H9 (cell line): Measurements from ENCODE around the gene NDUFA5. TPM values are rescaled to one million over a fixed set of nuclear protein-coding genes. Genes with fewer than 3 reads are reported as not detected.
A peak's percentile ranks its signal among the peaks of the same experiment; 100 is the strongest.

Experiments
- DNase-seq: peaks from one replicate; pipeline ENCODE4 v3.0.0-alpha.2; 2017
- H2AFZ ChIP-seq: one replicate; pipeline ENCODE4 v1.6.1; 2013; ENCODE audit warnings: mild to moderate bottlenecking, low read length, control low read depth, moderate library complexity
- H2AK5ac ChIP-seq: 2 replicates; pipeline ENCODE4 v1.6.1; 2013; ENCODE audit warnings: low read length, control low read depth, mixed read lengths; ENCODE audit not compliant: insufficient read length
- H2BK120ac ChIP-seq: one replicate; pipeline ENCODE4 v1.6.1; 2013; ENCODE audit warnings: low read depth, mild to moderate bottlenecking, low read length, control low read depth, inconsistent platforms; ENCODE audit not compliant: poor library complexity, severe bottlenecking
- H2BK12ac ChIP-seq: 2 replicates; pipeline ENCODE4 v1.6.1; 2013; ENCODE audit warnings: low read length, control low read depth, mixed read lengths, low read depth; ENCODE audit not compliant: insufficient read length
- H2BK15ac ChIP-seq: 2 replicates; pipeline ENCODE4 v1.6.1; 2013; ENCODE audit warnings: low read depth, low read length, control low read depth
- H2BK20ac ChIP-seq: one replicate; pipeline ENCODE4 v1.6.1; 2013; ENCODE audit warnings: low read depth, mild to moderate bottlenecking, low read length, control low read depth, inconsistent platforms; ENCODE audit not compliant: poor library complexity, severe bottlenecking
- H2BK5ac ChIP-seq: 2 replicates; pipeline ENCODE4 v1.6.1; 2013; ENCODE audit warnings: low read length, control low read depth, mixed read lengths; ENCODE audit not compliant: insufficient read length
- H3K14ac ChIP-seq: 2 replicates; pipeline ENCODE4 v1.6.1; 2013; ENCODE audit warnings: low read length, control low read depth; ENCODE audit not compliant: insufficient read depth
- H3K18ac ChIP-seq: 2 replicates; pipeline ENCODE4 v1.6.1; 2013; ENCODE audit warnings: low read depth, mild to moderate bottlenecking, mixed read lengths, low read length, control low read depth; ENCODE audit not compliant: insufficient read length
- H3K23ac ChIP-seq: 2 replicates; pipeline ENCODE4 v1.6.1; 2013; ENCODE audit warnings: low read length, control low read depth, mixed read lengths, low read depth; ENCODE audit not compliant: insufficient read length
- H3K23me2 ChIP-seq: 2 replicates; pipeline ENCODE4 v1.6.1; 2013; ENCODE audit warnings: low read depth, mild to moderate bottlenecking, mixed read lengths, low read length, control low read depth; ENCODE audit not compliant: insufficient read length, poor library complexity, severe bottlenecking
- H3K27ac ChIP-seq: 2 replicates; pipeline ENCODE4 v1.5.1; 2013; ENCODE audit warnings: low read length, control low read depth, mixed read lengths, low read depth; ENCODE audit not compliant: insufficient read length
- H3K27me3 ChIP-seq: 2 replicates; pipeline ENCODE4 v1.6.1; 2013; ENCODE audit warnings: low read length, control low read depth, inconsistent platforms; ENCODE audit not compliant: insufficient read depth
- H3K4ac ChIP-seq: 2 replicates; pipeline ENCODE4 v1.6.1; 2013; ENCODE audit warnings: low read depth, mild to moderate bottlenecking, control low read depth, inconsistent platforms, low read length, moderate library complexity
- H3K4me1 ChIP-seq: 2 replicates; pipeline ENCODE4 v1.6.1; 2013; ENCODE audit warnings: low read length, control low read depth, inconsistent platforms; ENCODE audit not compliant: insufficient read depth
- H3K4me2 ChIP-seq: 2 replicates; pipeline ENCODE4 v1.6.1; 2013; ENCODE audit warnings: low read length, control low read depth, mixed read lengths; ENCODE audit not compliant: insufficient read length, insufficient read depth
- H3K56ac ChIP-seq: 2 replicates; pipeline ENCODE4 v1.6.1; 2013; ENCODE audit warnings: low read depth, mild to moderate bottlenecking, mixed read lengths, low read length, control low read depth; ENCODE audit not compliant: insufficient read length
- H3K79me1 ChIP-seq: 2 replicates; pipeline ENCODE4 v1.6.1; 2013; ENCODE audit warnings: low read depth, mild to moderate bottlenecking, moderate library complexity, low read length, control low read depth, inconsistent platforms; ENCODE audit not compliant: insufficient read depth, poor library complexity, severe bottlenecking
- H3K79me2 ChIP-seq: 2 replicates; pipeline ENCODE4 v1.6.1; 2013; ENCODE audit warnings: low read length, control low read depth, inconsistent platforms; ENCODE audit not compliant: insufficient read depth
- H3K9ac ChIP-seq: 2 replicates; pipeline ENCODE4 v1.6.1; 2013; ENCODE audit warnings: low read length, control low read depth, mixed read lengths; ENCODE audit not compliant: insufficient read length; ENCODE audit errors: extremely low read depth
- H3K9me3 ChIP-seq: one replicate; pipeline ENCODE4 v1.6.1; 2013; ENCODE audit warnings: low read depth, low read length, inconsistent platforms; ENCODE audit not compliant: control insufficient read depth
- H3T11ph ChIP-seq: one replicate; pipeline ENCODE4 v1.6.1; 2013; ENCODE audit warnings: mild to moderate bottlenecking, low read length, control low read depth, inconsistent platforms
- H4K20me1 ChIP-seq: one replicate; pipeline ENCODE4 v1.6.1; 2013; ENCODE audit not compliant: control insufficient read depth, insufficient read length, insufficient read depth
- H4K5ac ChIP-seq: 2 replicates; pipeline ENCODE4 v1.6.1; 2013; ENCODE audit warnings: low read depth, mild to moderate bottlenecking, mixed read lengths, low read length, control low read depth; ENCODE audit not compliant: insufficient read length
- H4K8ac ChIP-seq: replicated peaks from 2 replicates; pipeline ENCODE4 v1.6.1; 2013; ENCODE audit warnings: low read length, control low read depth, mixed read lengths, low read depth; ENCODE audit not compliant: insufficient read length
- H4K91ac ChIP-seq: 2 replicates; pipeline ENCODE4 v1.6.1; 2013; ENCODE audit warnings: low read depth, mild to moderate bottlenecking, moderate library complexity, mixed read lengths, low read length, control low read depth; ENCODE audit not compliant: insufficient read length
- H3K27ac Mint-ChIP-seq, 3 experiments: 2 replicates in 2 of 3; 3 replicates in 1 of 3; pipeline ENCODE4 v1.8.0; 2020 to 2021; ENCODE audit warnings: mixed read lengths in 3 of 3, mild to moderate bottlenecking in 1 of 3, moderate library complexity in 1 of 3
- H3K27me3 Mint-ChIP-seq: 2 replicates; pipeline ENCODE4 v1.8.0; 2021; ENCODE audit warnings: low read depth, mild to moderate bottlenecking, moderate library complexity, mixed read lengths
- H3K36me3 Mint-ChIP-seq, 3 experiments: 2 replicates in 2 of 3; 3 replicates in 1 of 3; pipeline ENCODE4 v1.8.0; 2020 to 2021; ENCODE audit warnings: low read depth in 3 of 3, mixed read lengths in 3 of 3; ENCODE audit not compliant: insufficient read depth in 1 of 3
- H3K4me1 Mint-ChIP-seq, 2 experiments: 2 replicates each; pipeline ENCODE4 v1.8.0; 2020; ENCODE audit warnings: mixed read lengths in 2 of 2
- H3K4me3 Mint-ChIP-seq, 2 experiments: 2 replicates in 1 of 2; 3 replicates in 1 of 2; pipeline ENCODE4 v1.8.0; 2020 to 2021; ENCODE audit warnings: mild to moderate bottlenecking in 2 of 2, mixed read lengths in 2 of 2, moderate library complexity in 1 of 2
- H3K9me3 Mint-ChIP-seq, 2 experiments: 2 replicates in 1 of 2; 3 replicates in 1 of 2; pipeline ENCODE4 v1.8.0; 2020; ENCODE audit warnings: mild to moderate bottlenecking in 2 of 2, mixed read lengths in 2 of 2, moderate library complexity in 1 of 2
- WGBS: extraction: QIAGEN DNeasy Blood & Tissue Kit; methylation state at CpG from one replicate; pipeline ENCODE4 v1.1.7; 2013; ENCODE audit warnings: missing lambda C conversion rate, low lambda C conversion rate, mixed read lengths; ENCODE audit not compliant: insufficient read length; ENCODE audit errors: extremely low coverage; 5-methylcytosine and 5-hydroxymethylcytosine counted together
- total RNA-seq: library from RNA; stranded (reverse); gene quantifications from 2 replicates; pipeline ENCODE4 v1.2.1, GENCODE V29; 2021
- TF ChIP-seq, protein P1 (sequence below): fragments of 200-600 bp; sonication (generic); conservative IDR thresholded peaks from 3 replicates; pipeline ENCODE4 v1.8.0; 2021; ENCODE audit warnings: antibody characterized with exemption, mild to moderate bottlenecking

The NDUFA5 gene
- total RNA-seq, 1 experiment from 2014 or later: 76.5 TPM

DNA sequence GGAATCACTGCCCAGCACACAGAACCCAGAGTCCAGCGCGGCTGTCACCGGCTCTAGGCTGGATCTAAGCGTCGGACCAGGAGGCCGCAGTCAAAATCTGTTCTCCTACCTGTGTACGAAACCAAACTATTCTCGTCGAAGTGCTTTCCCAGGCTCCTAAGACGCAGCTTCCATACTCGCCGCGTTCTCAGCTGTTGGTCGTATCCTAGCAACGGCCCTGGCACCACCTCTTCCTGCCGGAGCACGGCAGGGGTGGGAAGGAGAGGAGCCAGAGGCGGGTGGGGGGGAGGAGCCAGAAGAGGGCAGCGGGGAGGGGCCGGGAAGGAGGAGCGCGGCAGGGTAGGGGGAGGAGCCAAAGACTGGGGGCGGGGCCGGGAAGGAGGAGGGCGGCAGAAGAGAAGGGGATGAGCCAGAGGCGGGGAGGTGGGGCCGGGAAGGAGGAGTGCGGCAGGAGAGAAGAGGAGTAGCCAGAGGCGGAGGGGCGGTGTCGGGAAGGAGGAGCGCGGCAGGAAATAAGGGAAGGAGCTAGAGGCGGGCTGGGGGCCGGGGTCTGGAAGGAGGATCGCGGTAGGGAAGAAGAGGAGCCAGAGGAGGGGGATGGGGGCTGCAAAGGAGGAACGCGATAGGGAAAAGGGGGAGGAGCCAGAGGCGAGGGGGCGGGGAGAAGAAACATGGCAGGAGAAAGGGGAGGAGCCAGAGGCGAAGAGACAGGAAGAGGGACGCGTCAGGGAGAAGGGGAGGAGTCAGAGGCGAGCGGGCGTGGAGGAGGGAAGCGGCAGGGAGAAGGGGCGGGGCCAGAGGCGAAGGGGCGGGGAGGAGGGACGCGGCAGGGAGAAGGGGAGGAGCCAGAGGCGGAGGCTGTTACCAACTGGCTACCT is 23.0 kb downstream of the NDUFA5 start, which contains the start of gene IQUB:
TSS of gene IQUB (minus strand) at position 213 of the 878 bp plus-strand sequence. CDS start 22,255 bp downstream, outside the sequence.
- peak within 1 kb of the TSS; percentile 94 to 97 (median 97) for H3K27ac Mint-ChIP-seq
- Histone ChIP-seq H2BK5ac (no peak within 1 kb of the TSS), H2BK12ac (no peak within 1 kb of the TSS), H3K18ac (peak within 1 kb of the TSS; percentile 93), H2BK15ac (no peak within 1 kb of the TSS), H3K4me2 (peak within 1 kb of the TSS; percentile 91), H3K27me3 (no peaks in the 10 kb centered on the region), H3K9ac (peak within 1 kb of the TSS; percentile 20), H4K8ac (no peak within 1 kb of the TSS), H3K23me2 (peaks cover 5% of the 10 kb centered on the region), H3K4ac (no peak within 1 kb of the TSS), H4K20me1 (no peaks in the 10 kb centered on the region), H3T11ph (no peak within 1 kb of the TSS), H3K79me2 (no peaks in the 10 kb centered on the region), H2BK20ac (no peak within 1 kb of the TSS), H3K14ac (peak within 1 kb of the TSS; percentile 85; the same call in 1 of the 2 replicates), H3K79me1 (no peaks in the 10 kb centered on the region), H2AK5ac (no peak within 1 kb of the TSS), H4K5ac (no peak within 1 kb of the TSS), H3K4me1 (no peaks in the 10 kb centered on the region), H2BK120ac (no peak within 1 kb of the TSS), H3K27ac (no peak within 1 kb of the TSS), H3K9me3 (no peaks in the 10 kb centered on the region), H4K91ac (no peak within 1 kb of the TSS), H3K23ac (no peak within 1 kb of the TSS), H2AFZ (no peak within 1 kb of the TSS), H3K56ac (no peak within 1 kb of the TSS)
- no peaks in the 10 kb centered on the region for H3K9me3 Mint-ChIP-seq
- no CpG with 5 or more reads among the region's 54 CpGs for WGBS
- peaks cover 17 to 19% of the 10 kb centered on the region in 2 experiments for H3K4me1 Mint-ChIP-seq
- peaks cover 15% of the 10 kb centered on the region for H3K27me3 Mint-ChIP-seq
- no peaks in the 10 kb centered on the region for H3K36me3 Mint-ChIP-seq
- peak; percentile 97 for DNase-seq
- peak within 1 kb of the TSS; percentile 92 to 95 for H3K4me3 Mint-ChIP-seq
- TF ChIP-seq, protein P1, sequence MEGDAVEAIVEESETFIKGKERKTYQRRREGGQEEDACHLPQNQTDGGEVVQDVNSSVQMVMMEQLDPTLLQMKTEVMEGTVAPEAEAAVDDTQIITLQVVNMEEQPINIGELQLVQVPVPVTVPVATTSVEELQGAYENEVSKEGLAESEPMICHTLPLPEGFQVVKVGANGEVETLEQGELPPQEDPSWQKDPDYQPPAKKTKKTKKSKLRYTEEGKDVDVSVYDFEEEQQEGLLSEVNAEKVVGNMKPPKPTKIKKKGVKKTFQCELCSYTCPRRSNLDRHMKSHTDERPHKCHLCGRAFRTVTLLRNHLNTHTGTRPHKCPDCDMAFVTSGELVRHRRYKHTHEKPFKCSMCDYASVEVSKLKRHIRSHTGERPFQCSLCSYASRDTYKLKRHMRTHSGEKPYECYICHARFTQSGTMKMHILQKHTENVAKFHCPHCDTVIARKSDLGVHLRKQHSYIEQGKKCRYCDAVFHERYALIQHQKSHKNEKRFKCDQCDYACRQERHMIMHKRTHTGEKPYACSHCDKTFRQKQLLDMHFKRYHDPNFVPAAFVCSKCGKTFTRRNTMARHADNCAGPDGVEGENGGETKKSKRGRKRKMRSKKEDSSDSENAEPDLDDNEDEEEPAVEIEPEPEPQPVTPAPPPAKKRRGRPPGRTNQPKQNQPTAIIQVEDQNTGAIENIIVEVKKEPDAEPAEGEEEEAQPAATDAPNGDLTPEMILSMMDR: no peak
